KMS-11 (cell line): ENCODE results near the gene LNX1.

Source experiments
- H2AFZ ChIP-seq: fragments of 200-600 bp; sonication (generic); 2 replicates; pipeline ENCODE4 v1.6.1; 2016; ENCODE audit warnings: antibody characterized with exemption, mixed run types, low read depth
- H3K27ac ChIP-seq: fragments of 200-600 bp; sonication (generic); 2 replicates; pipeline ENCODE4 v1.6.1; 2016; ENCODE audit warnings: mild to moderate bottlenecking, mixed run types
- H3K27me3 ChIP-seq: fragments of 200-600 bp; sonication (generic); 2 replicates; pipeline ENCODE4 v1.6.1; 2017; ENCODE audit warnings: mild to moderate bottlenecking, low read depth, mixed run types, moderate library complexity; ENCODE audit not compliant: insufficient read depth
- H3K36me3 ChIP-seq: fragments of 200-600 bp; sonication (generic); 2 replicates; pipeline ENCODE4 v1.6.1; 2017; ENCODE audit warnings: mild to moderate bottlenecking, mixed run types; ENCODE audit not compliant: insufficient read depth
- H3K4me1 ChIP-seq: fragments of 200-600 bp; sonication (generic); 2 replicates; pipeline ENCODE4 v1.6.1; 2016; ENCODE audit warnings: mild to moderate bottlenecking, low read depth, mixed run types; ENCODE audit not compliant: poor library complexity, severe bottlenecking
- H3K4me2 ChIP-seq: fragments of 200-600 bp; sonication (generic); 2 replicates; pipeline ENCODE4 v1.7.0; 2016; ENCODE audit warnings: mild to moderate bottlenecking, mixed run types
- H3K4me3 ChIP-seq: fragments of 200-600 bp; sonication (generic); IDR thresholded peaks from 2 replicates; pipeline ENCODE4 v1.6.1; 2017; ENCODE audit warnings: low read depth, low read length, mixed read lengths; ENCODE audit not compliant: insufficient read depth
- H3K79me2 ChIP-seq: fragments of 200-600 bp; sonication (generic); 2 replicates; pipeline ENCODE4 v1.6.1; 2016; ENCODE audit warnings: low read depth, mixed run types; ENCODE audit not compliant: insufficient read depth
- H3K9ac ChIP-seq: fragments of 200-600 bp; sonication (generic); 2 replicates; pipeline ENCODE4 v1.6.1; 2016; ENCODE audit warnings: mild to moderate bottlenecking, mixed run types
- H4K20me1 ChIP-seq: fragments of 200-600 bp; sonication (generic); 2 replicates; pipeline ENCODE4 v1.6.1; 2016; ENCODE audit warnings: mild to moderate bottlenecking, mixed run types; ENCODE audit not compliant: insufficient read depth
- CTCF ChIP-seq: fragments of 200-600 bp; sonication (generic); conservative IDR thresholded peaks from 2 replicates; pipeline ENCODE4 v1.6.1; 2017; ENCODE audit warnings: low read depth, mild to moderate bottlenecking, antibody characterized with exemption, low read length, moderate library complexity, mixed read lengths

Gene LNX1

DNA sequence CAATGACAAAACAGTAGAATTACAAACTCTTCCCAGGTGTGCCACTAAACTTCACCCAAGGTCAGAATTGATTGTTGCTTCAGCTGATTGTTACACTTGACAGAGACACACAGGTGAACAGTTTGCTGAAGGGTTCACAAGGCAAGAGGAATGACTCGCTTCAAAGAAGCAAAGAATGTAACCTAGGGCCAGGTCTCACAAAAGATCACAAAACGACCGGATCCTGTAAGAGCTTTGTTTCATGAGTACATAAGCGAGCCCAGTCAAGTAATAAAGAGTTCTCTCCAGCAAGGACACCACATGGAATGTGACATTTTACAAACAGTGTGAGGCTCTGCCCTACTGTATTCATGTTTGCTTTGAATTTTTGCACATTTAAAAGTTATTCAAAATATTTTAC, 9.1 kb downstream of the LNX1 start:
- Histone ChIP-seq H3K36me3 (no peaks in the 10 kb centered on the region), H3K27me3 (no peaks in the 10 kb centered on the region), H4K20me1 (no peaks in the 10 kb centered on the region), H3K4me3 (no peak overlapping the region), H3K4me1 (no peaks in the 10 kb centered on the region), H3K27ac (no peak overlapping the region), H3K9ac (no peak overlapping the region), H2AFZ (no peak overlapping the region), H3K4me2 (no peak overlapping the region), H3K79me2 (no peaks in the 10 kb centered on the region)
- TF ChIP-seq CTCF = no peak

DNA sequence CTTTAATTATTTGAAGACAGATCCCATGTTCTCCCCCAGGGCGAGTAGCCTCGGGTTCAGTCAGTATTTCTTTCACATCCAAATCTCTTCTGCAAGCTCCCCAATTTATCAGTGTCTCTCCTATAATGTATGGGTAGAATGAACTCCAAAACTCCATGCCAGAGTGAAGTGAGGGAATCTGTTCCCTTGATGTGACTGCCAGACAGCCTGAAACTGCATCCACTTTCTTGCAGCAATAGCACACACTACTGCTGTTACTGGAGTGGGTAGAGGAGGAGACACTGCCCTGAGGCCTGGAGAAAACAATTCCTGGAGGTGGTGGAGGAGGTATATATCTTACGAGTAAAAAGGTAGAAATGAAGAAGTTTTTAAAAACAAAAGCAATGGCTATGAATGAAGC, 11.0 kb downstream of the LNX1 start:
- no peaks in the 10 kb centered on the region for H3K36me3 ChIP-seq
- H3K27ac ChIP-seq = no peak overlapping the region
- H3K9ac ChIP-seq = no peak overlapping the region
- no peak overlapping the region for H3K4me2 ChIP-seq
- no peak for TF ChIP-seq CTCF
- H3K4me3 ChIP-seq = no peak overlapping the region
- H3K79me2 ChIP-seq = no peaks in the 10 kb centered on the region
- no peak overlapping the region for H2AFZ ChIP-seq
- H4K20me1 ChIP-seq = no peaks in the 10 kb centered on the region
- H3K27me3 ChIP-seq = no peaks in the 10 kb centered on the region
- H3K4me1 ChIP-seq = no peaks in the 10 kb centered on the region

DNA sequence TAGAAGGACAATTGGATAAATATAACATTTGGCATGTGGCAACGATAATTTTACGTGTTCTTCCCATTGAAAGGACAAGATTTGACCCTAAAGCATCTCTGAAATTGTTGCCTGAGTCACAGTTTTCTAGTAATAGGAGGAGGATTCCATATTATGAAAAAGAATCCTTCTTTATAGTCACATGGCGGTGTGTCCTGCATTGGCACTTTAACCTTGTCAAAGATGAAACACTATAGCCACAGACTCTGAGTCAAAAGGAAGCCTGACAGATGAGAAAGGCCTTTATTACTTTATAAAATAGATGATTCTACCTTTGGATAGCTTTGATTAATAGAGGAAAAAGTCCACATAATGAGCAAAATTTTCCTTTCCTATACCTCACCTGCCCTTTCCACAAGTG, 11.5 kb downstream of the LNX1 start:
- TF ChIP-seq CTCF = no peak
- H3K36me3 ChIP-seq = no peaks in the 10 kb centered on the region

DNA sequence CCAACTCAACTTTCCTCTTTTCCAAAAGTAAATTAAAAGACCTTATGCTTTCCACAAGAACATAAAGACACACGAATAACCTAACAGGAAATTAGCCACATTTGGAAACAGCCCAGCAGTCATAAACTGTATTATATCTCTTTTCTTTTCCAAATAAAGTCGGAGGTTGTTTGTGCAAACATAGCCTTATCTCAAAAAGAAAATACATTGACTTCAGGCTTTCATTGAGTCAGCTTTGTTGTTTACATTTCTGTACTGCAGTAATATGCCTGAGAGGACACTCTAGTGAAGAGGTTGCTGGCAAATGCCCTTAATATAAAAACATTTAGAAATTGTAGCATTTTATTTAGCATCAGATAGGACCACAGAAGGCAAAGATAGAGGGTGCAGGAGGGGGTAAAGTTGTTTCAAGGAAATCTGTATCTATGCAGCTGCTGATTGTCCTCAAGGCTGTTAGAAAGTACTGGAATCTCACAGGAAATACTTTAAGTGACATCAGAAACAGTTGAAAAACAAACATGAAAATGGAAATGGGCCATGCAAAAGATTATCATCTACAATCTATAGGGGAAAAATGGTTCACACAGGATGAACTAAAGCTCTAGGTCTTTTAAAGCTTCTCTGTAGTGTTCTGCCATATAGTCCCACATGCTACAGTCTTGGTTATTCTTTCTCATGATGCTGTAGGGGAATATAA, 14.5 kb downstream of the LNX1 start:
- no peaks in the 10 kb centered on the region for H4K20me1 ChIP-seq
- no peak overlapping the region for H2AFZ ChIP-seq
- no peaks in the 10 kb centered on the region for H3K27me3 ChIP-seq
- no peaks in the 10 kb centered on the region for H3K79me2 ChIP-seq
- H3K36me3 ChIP-seq = no peaks in the 10 kb centered on the region
- H3K4me3 ChIP-seq = no peak overlapping the region
- no peaks in the 10 kb centered on the region for H3K4me1 ChIP-seq
- H3K9ac ChIP-seq = no peak overlapping the region
- no peak overlapping the region for H3K27ac ChIP-seq
- no peak overlapping the region for H3K4me2 ChIP-seq
- no peak for TF ChIP-seq CTCF

More for the DNA sequence above, 11.5 kb downstream of the LNX1 start:
- H2AFZ ChIP-seq = no peak overlapping the region
- H3K4me3 ChIP-seq = no peak overlapping the region
- no peaks in the 10 kb centered on the region for H3K27me3 ChIP-seq
- H3K4me2 ChIP-seq = no peak overlapping the region
- no peak overlapping the region for H3K9ac ChIP-seq
- H3K79me2 ChIP-seq = no peaks in the 10 kb centered on the region
- no peaks in the 10 kb centered on the region for H4K20me1 ChIP-seq
- no peak overlapping the region for H3K27ac ChIP-seq
- H3K4me1 ChIP-seq = no peaks in the 10 kb centered on the region
